Fibroblast of villous mesenchyme (primary cell): ENCODE measurements around the gene KDM2A. TPM values are rescaled to one million over a fixed set of nuclear protein-coding genes. Genes with fewer than 3 reads are reported as not detected.
A peak's percentile ranks its signal among the peaks of the same experiment; 100 is the strongest.

ENCODE experiments used
- DNase-seq: peaks from one replicate; pipeline ENCODE4 v3.0.0-alpha.2; 2010; ENCODE audit warnings: low read depth
- H3K4me3 ChIP-seq: 2 replicates; pipeline ENCODE4 v1.5.1; 2011; ENCODE audit warnings: low read depth, mild to moderate bottlenecking, low read length
- CTCF ChIP-seq: IDR thresholded peaks from 2 replicates; pipeline ENCODE4 v1.5.1; 2012; ENCODE audit warnings: low read depth, mild to moderate bottlenecking, low read length; ENCODE audit not compliant: insufficient read depth
- total RNA-seq: library from RNA; depleted of rRNA; stranded (reverse); fragments of >200 nt; gene quantifications from 2 replicates; pipeline ENCODE4 v1.2.3, GENCODE V29; 2012

KDM2A gene
- total RNA-seq, 1 donor: 50.5 TPM

- no peak for TF ChIP-seq CTCF
- no peak for DNase-seq
Measured at GRCh38 chr11:67291481-67292381, 172.7 kb downstream of the KDM2A start.

GRCh38 chr11:67292671-67293070, 173.6 kb downstream of the KDM2A start:
- no peak overlapping the region for H3K4me3 ChIP-seq
- peak; percentile 24 for DNase-seq
- TF ChIP-seq CTCF: no peak

More at GRCh38 chr11:67291481-67292381, 172.7 kb downstream of the KDM2A start:
- no peak overlapping the region for H3K4me3 ChIP-seq

GRCh38 chr11:67293090-67293489, 174.0 kb downstream of the KDM2A start:
- H3K4me3 ChIP-seq: no peak overlapping the region
- TF ChIP-seq CTCF: no peak
- DNase-seq: peak; percentile 83

GRCh38 chr11:67295846-67296245, 176.8 kb downstream of the KDM2A start:
- no peak for TF ChIP-seq CTCF
- DNase-seq: no peak
- H3K4me3 ChIP-seq: no peak overlapping the region

- DNase-seq: no peak
- TF ChIP-seq CTCF: no peak
- no peak overlapping the region for H3K4me3 ChIP-seq
Measured at GRCh38 chr11:67298786-67299185, 179.7 kb downstream of the KDM2A start.

GRCh38 chr11:67299471-67300191, 180.6 kb downstream of the KDM2A start:
- DNase-seq: no peak
- no peak for TF ChIP-seq CTCF
- no peak overlapping the region for H3K4me3 ChIP-seq
